Bronchial epithelial cell (primary cell): ENCODE data around the gene ITPR2. TPM values are rescaled to one million over a fixed set of nuclear protein-coding genes. Genes with fewer than 3 reads are reported as not detected.
A peak's percentile ranks its signal among the peaks of the same experiment; 100 is the strongest.

Source experiments
- DNase-seq: peaks from one replicate; pipeline ENCODE4 v3.0.0-alpha.2; 2010; ENCODE audit warnings: low read depth
- FAIRE-seq: peaks from 2 replicates; lab custom pipeline; 2011; peaks lifted over from hg19 to GRCh38; lab: Jason Lieb, UNC
- H3K27me3 ChIP-seq: 2 replicates; pipeline ENCODE4 v1.5.1; 2011; ENCODE audit warnings: low read length; ENCODE audit not compliant: control insufficient read depth, insufficient read depth
- H3K36me3 ChIP-seq: 2 replicates; pipeline ENCODE4 v1.5.1; 2011; ENCODE audit warnings: low read length; ENCODE audit not compliant: control insufficient read depth, insufficient read depth
- H3K4me3 ChIP-seq: 2 replicates; pipeline ENCODE4 v1.5.1; 2011; ENCODE audit warnings: mild to moderate bottlenecking, low read depth, low read length, control low read depth
- CTCF ChIP-seq: IDR thresholded peaks from 2 replicates; pipeline ENCODE4 v1.5.1; 2011; ENCODE audit warnings: mild to moderate bottlenecking, moderate library complexity, low read length, control low read depth, inconsistent platforms; ENCODE audit not compliant: insufficient read depth, severe bottlenecking
- total RNA-seq: library from RNA; depleted of rRNA; stranded (reverse); fragments of >200 nt; gene quantifications from 2 replicates; pipeline ENCODE4 v1.2.1, GENCODE V29; 2014

ITPR2 gene
- total RNA-seq, 1 donor from 2014 or later = 5.8 TPM

GRCh38 chr12:26642361-26642760 lies 190.6 kb downstream of the ITPR2 start:
- FAIRE-seq (no peak), DNase-seq (no peak)
- Histone ChIP-seq H3K4me3 (no peak overlapping the region), H3K36me3 (no peaks in the 10 kb centered on the region), H3K27me3 (no peaks in the 10 kb centered on the region)
- no peak for TF ChIP-seq CTCF

GRCh38 chr12:26636710-26637328 lies 196.2 kb downstream of the ITPR2 start:
- Histone ChIP-seq H3K36me3 (no peaks in the 10 kb centered on the region), H3K27me3 (no peaks in the 10 kb centered on the region), H3K4me3 (no peak overlapping the region)
- FAIRE-seq (no peak), DNase-seq (peak; percentile 82)
- no peak for TF ChIP-seq CTCF

- no peaks in the 10 kb centered on the region for H3K27me3 ChIP-seq
- no peaks in the 10 kb centered on the region for H3K36me3 ChIP-seq
- no peak overlapping the region for H3K4me3 ChIP-seq
- DNase-seq (no peak), FAIRE-seq (no peak)
- TF ChIP-seq CTCF = no peak
These were observed 199.3 kb downstream of the ITPR2 start for GRCh38 chr12:26633591-26634210.

- FAIRE-seq = peak; percentile 73
- no peak for DNase-seq
- TF ChIP-seq CTCF = no peak
- no peak overlapping the region for H3K4me3 ChIP-seq
- H3K27me3 ChIP-seq = no peaks in the 10 kb centered on the region
- H3K36me3 ChIP-seq = no peaks in the 10 kb centered on the region
These were observed 200.2 kb downstream of the ITPR2 start for GRCh38 chr12:26632756-26633155.

GRCh38 chr12:26631846-26632245 lies 201.1 kb downstream of the ITPR2 start:
- H3K4me3 ChIP-seq = no peak overlapping the region
- TF ChIP-seq CTCF = no peak
- H3K36me3 ChIP-seq = no peaks in the 10 kb centered on the region
- no peak for FAIRE-seq
- no peak for DNase-seq
- H3K27me3 ChIP-seq = no peaks in the 10 kb centered on the region
